ENCODE results near the gene ASB1.

ASB1 gene

DNA sequence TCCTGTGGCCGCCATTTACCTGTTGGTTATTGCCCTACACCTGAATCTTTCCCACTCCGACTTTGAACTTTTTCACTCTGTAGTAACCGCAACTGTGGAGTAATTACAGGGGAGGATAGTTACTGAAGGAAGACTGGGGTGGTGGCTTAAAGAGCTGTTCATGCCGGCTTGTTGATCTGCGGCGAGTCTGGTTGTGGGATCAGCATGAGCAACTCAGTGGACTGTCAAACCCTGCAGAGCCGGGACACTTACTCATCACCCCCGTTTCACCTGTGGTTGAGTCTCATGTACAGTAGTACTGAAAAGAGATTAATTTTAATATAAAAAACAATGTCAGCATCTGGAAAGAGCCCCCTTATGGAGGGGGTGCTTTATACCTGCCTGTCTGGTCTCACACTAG, 2.1 kb downstream of the ASB1 start:
- no peak for DNase-seq (ENCODE audit: low read depth)
- H3K4me3 ChIP-seq (ENCODE audit: low read depth, low read length), result no peak overlapping the region
- TF ChIP-seq, protein P1, sequence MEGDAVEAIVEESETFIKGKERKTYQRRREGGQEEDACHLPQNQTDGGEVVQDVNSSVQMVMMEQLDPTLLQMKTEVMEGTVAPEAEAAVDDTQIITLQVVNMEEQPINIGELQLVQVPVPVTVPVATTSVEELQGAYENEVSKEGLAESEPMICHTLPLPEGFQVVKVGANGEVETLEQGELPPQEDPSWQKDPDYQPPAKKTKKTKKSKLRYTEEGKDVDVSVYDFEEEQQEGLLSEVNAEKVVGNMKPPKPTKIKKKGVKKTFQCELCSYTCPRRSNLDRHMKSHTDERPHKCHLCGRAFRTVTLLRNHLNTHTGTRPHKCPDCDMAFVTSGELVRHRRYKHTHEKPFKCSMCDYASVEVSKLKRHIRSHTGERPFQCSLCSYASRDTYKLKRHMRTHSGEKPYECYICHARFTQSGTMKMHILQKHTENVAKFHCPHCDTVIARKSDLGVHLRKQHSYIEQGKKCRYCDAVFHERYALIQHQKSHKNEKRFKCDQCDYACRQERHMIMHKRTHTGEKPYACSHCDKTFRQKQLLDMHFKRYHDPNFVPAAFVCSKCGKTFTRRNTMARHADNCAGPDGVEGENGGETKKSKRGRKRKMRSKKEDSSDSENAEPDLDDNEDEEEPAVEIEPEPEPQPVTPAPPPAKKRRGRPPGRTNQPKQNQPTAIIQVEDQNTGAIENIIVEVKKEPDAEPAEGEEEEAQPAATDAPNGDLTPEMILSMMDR (IDR thresholded peaks at IDR 0.05; ENCODE audit: control insufficient read depth, extremely low read depth, insufficient read depth), result no peak

DNA sequence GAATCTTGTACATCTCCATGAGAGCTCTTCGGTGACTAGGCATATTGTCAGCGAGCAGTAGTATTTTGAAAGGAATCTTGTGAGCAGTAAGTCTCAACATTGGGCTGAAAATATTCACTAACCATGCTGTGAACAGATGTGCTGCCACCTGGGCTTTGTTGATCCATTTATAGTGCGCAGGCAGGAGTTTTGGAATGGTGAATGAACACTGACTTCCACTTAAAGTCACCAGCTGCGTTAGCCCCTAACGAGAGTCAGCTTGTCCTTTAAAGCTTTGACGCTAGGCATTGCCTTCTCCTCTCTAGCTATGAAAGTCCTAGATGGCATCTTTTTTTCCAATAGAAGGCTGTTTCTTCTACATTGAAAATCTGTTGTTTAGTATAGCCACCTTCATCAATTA, 4.1 kb downstream of the ASB1 start:
- H3K4me3 ChIP-seq (ENCODE audit: low read depth, low read length), result no peak overlapping the region
- TF ChIP-seq, protein P1 (IDR thresholded peaks at IDR 0.05; ENCODE audit: control insufficient read depth, extremely low read depth, insufficient read depth), result no peak
- no peak for DNase-seq (ENCODE audit: low read depth)

DNA sequence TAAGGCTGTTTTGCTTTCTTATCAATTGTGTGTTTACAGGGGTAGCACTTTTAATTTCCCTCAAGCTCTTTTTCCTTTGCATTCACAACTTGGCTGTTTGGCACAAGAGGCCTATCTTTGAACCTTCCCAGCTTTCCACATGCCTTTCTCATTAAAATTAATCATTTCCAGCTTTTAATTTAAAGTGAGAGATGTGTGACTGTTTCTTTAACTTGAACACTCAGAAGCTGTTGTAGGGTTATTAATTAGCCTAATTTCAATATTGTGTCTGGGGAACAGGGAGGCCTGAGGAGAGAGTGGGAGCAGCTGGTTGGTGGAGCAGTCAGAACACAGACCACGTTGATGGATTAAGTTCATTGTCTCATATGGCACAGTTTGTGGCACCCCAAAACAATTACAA, 4.7 kb downstream of the ASB1 start:
- TF ChIP-seq, protein P1 (IDR thresholded peaks at IDR 0.05; ENCODE audit: control insufficient read depth, extremely low read depth, insufficient read depth), result no peak

DNA sequence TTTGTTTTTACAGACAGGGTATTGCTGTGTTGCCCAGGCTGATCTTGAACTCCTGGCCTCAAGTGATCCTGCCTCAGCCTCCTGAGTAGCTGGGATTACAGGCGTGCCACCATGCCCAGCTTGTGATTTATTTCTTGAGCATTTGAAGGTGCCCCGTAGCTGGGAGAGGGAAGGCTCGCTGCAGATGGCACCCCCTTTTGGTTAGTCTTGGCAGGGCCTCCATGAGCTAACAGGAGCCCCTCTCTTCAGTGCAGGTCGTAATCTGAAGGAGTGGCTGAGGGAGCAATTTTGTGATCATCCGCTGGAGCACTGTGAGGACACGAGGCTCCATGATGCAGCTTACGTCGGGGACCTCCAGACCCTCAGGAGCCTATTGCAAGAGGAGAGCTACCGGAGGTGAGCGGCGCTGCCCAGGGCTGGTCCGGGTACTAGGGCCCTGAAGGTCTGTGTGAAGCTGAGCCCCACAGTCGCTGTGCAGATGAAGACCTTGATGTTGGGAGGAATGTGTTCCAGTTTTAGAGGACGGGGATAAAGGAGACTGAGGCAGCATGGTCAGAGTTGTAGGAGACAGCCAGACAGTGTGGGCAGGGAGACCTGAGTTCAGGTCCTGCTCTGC, 6.7 kb downstream of the ASB1 start:
- no peak overlapping the region for H3K4me3 ChIP-seq (ENCODE audit: low read depth, low read length)
- TF ChIP-seq, protein P1 (IDR thresholded peaks at IDR 0.05; ENCODE audit: control insufficient read depth, extremely low read depth, insufficient read depth), result no peak
- DNase-seq (ENCODE audit: low read depth), result no peak

More for the DNA sequence above, 4.7 kb downstream of the ASB1 start:
- no peak for DNase-seq (ENCODE audit: low read depth)
- no peak overlapping the region for H3K4me3 ChIP-seq (ENCODE audit: low read depth, low read length)

DNA sequence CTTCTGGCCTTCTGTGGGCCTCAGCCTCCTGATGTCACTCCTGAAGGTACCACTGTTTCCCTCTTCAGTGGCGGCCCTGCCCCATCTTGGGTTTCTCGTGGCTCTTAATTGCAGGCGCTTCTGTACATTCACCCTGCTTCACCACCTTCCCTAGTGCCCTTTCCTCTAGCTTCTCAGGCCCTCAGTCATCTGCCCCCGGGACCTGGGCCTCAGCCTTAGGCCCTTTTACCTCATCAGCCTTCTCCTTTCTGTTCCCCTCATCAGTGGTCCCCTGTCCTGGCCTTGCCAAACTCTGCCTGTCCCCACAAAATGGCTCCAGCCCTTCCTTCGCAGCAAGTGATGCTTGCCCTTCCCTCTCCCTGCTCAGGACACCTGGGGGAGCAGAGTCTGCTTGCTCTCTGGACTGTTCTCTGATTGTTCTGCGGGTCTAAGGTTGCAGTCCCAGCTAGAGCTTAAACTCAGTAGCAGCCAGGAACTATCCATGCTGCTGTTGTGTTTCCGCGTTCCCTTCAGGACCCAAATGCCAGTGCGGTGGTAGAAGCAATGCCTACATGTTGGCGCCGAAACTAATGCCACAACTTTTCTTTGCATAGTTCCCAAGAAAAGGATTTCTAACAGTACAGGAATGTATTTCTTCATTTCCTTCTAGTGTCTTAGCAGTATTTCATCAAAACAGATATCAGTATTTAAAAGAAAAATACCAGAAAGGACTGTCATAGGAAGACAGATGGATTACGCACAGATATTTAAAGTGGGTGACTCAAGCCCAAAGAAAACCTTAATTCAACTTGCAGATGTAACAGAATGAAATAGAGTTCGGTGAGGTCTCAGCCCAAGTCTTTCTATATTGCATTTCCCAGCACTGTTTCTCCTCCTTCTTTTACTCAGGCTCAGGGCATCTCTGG, 7.5 kb downstream of the ASB1 start:
- H3K4me3 ChIP-seq (ENCODE audit: low read depth, low read length), result no peak overlapping the region
- TF ChIP-seq, protein P1 (IDR thresholded peaks at IDR 0.05; ENCODE audit: control insufficient read depth, extremely low read depth, insufficient read depth), result no peak
- DNase-seq (ENCODE audit: low read depth), result no peak

DNA sequence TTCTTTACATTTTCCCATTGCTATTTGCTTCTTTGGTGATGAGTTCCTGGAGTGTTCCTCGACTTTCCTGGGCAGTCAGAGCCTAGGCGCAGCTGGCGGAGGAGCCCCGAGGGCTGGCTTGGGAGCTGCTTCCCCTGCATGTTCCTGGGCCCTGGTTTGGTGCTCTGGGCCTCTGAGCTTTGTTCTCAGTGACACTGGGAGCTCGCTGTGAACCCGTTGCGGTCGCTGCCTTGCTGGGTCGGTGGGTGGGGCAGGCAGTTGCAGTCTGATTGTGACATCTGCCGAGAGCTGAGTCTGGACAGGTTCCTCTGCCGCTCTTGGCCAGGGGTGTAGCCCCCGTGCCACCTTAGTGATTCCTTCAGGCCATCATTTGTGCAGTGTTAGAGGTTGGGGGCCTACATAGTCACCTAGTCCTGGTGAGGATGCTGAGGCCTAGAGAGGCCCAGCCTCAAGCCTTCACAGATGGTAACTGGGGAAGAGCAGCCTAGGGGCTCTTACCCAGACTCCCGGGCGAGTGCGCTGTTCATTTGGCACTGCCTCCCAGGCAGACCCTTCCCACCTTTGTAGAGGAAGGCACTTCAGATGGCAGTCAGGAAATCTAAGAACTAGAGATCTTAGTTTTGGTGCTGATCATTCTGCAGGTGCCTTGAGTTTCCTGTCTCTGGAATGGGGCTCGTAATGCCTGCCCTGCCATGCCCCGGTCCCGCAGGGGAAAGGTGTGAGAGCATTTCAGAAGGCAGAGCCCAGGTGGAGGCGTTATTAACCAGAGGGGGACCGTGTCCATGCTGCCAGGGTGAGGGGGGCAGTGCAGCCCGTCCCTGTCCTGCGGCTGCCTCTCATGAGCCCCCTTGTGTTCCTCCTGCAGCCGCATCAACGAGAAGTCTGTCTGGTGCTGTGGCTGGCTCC, 8.4 kb downstream of the ASB1 start:
- no peak for DNase-seq (ENCODE audit: low read depth)
- TF ChIP-seq, protein P1 (IDR thresholded peaks at IDR 0.05; ENCODE audit: control insufficient read depth, extremely low read depth, insufficient read depth), result no peak
- H3K4me3 ChIP-seq (ENCODE audit: low read depth, low read length), result no peak overlapping the region
